ENCODE measurements around the gene ELL2.

GRCh38 chr5:95975703-95976102, 14.1 kb upstream of the ELL2 start:
- TF ChIP-seq EP300 (conservative IDR thresholded peaks at IDR 0.05; ENCODE audit: poor library complexity, severe bottlenecking) (no peak), EZH2 (IDR thresholded peaks at IDR 0.05; ENCODE audit: borderline replicate concordance, insufficient read depth, low read length, poor library complexity, severe bottlenecking) (no peak), POLR2AphosphoS5 (IDR thresholded peaks at IDR 0.05) (no peak), TAF1 (IDR thresholded peaks at IDR 0.05; ENCODE audit: low read depth) (no peak)
- TF ChIP-seq, protein P1, sequence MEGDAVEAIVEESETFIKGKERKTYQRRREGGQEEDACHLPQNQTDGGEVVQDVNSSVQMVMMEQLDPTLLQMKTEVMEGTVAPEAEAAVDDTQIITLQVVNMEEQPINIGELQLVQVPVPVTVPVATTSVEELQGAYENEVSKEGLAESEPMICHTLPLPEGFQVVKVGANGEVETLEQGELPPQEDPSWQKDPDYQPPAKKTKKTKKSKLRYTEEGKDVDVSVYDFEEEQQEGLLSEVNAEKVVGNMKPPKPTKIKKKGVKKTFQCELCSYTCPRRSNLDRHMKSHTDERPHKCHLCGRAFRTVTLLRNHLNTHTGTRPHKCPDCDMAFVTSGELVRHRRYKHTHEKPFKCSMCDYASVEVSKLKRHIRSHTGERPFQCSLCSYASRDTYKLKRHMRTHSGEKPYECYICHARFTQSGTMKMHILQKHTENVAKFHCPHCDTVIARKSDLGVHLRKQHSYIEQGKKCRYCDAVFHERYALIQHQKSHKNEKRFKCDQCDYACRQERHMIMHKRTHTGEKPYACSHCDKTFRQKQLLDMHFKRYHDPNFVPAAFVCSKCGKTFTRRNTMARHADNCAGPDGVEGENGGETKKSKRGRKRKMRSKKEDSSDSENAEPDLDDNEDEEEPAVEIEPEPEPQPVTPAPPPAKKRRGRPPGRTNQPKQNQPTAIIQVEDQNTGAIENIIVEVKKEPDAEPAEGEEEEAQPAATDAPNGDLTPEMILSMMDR (IDR thresholded peaks at IDR 0.05; ENCODE audit: poor library complexity, severe bottlenecking): no peak
- TF ChIP-seq, protein P2, sequence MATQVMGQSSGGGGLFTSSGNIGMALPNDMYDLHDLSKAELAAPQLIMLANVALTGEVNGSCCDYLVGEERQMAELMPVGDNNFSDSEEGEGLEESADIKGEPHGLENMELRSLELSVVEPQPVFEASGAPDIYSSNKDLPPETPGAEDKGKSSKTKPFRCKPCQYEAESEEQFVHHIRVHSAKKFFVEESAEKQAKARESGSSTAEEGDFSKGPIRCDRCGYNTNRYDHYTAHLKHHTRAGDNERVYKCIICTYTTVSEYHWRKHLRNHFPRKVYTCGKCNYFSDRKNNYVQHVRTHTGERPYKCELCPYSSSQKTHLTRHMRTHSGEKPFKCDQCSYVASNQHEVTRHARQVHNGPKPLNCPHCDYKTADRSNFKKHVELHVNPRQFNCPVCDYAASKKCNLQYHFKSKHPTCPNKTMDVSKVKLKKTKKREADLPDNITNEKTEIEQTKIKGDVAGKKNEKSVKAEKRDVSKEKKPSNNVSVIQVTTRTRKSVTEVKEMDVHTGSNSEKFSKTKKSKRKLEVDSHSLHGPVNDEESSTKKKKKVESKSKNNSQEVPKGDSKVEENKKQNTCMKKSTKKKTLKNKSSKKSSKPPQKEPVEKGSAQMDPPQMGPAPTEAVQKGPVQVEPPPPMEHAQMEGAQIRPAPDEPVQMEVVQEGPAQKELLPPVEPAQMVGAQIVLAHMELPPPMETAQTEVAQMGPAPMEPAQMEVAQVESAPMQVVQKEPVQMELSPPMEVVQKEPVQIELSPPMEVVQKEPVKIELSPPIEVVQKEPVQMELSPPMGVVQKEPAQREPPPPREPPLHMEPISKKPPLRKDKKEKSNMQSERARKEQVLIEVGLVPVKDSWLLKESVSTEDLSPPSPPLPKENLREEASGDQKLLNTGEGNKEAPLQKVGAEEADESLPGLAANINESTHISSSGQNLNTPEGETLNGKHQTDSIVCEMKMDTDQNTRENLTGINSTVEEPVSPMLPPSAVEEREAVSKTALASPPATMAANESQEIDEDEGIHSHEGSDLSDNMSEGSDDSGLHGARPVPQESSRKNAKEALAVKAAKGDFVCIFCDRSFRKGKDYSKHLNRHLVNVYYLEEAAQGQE (IDR thresholded peaks at IDR 0.05; ENCODE audit: borderline replicate concordance): no peak

Data from neural cell (in vitro differentiated cells).